HL-60/S4 treated with retinoic acid at 250 ng/mL for 4 days and 3 days (cell line): ENCODE measurements around the gene CDH4.

Experiments used
- in situ Hi-C: fragments of 300-500 bp; cut with MboI; formaldehyde crosslinking; loops from 2 replicates; pipeline ENCODE4 v1.7.0; 2022; ENCODE audit warnings: low sequenced_read_pairs

CDH4 gene

DNA sequence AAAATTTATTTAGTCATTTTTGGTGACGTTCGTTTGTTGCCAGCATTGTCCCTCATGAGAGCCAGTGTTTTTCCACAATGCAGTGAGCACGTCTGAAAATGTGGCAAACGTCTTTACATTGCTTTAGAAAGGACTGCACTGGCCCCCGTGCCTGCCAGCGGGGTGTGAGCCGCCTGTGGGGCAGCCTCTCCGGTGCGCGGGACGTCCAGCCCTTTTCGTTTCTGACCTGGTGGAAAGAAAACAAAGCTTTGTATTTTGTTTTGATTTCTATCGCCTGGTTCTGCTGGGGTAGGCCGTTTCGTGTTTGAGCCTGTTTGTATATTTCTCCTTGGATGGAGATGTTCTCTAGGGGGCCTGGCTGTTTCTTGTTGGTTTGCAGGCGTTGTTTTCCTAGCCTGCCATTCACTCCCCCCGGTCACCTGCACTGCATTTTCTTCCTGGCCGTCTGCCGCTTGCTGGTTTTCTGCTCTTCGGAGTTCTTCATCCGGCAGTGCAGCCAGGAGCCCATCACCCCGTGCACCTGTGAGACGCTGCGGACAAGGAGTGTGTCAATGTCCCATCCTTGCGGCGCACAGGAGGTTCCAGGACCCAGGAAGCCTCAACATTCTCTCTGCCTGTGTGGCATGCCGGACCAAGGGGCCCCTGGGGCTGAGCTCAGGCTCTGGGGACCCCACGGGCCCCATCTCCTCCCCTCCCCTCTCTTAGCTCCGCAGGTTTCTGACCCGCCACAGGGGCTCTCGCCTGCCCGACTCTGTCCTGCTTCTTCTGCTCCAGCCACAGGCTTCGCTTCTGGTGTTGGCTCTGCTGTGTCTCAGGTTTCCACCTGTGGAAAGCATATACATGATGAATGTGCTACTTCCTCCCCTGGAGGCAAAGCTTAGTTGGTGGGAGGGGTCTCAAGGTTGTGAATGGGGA is 100.5 kb downstream of the CDH4 start:
- in situ Hi-C loops: no loop called here

DNA sequence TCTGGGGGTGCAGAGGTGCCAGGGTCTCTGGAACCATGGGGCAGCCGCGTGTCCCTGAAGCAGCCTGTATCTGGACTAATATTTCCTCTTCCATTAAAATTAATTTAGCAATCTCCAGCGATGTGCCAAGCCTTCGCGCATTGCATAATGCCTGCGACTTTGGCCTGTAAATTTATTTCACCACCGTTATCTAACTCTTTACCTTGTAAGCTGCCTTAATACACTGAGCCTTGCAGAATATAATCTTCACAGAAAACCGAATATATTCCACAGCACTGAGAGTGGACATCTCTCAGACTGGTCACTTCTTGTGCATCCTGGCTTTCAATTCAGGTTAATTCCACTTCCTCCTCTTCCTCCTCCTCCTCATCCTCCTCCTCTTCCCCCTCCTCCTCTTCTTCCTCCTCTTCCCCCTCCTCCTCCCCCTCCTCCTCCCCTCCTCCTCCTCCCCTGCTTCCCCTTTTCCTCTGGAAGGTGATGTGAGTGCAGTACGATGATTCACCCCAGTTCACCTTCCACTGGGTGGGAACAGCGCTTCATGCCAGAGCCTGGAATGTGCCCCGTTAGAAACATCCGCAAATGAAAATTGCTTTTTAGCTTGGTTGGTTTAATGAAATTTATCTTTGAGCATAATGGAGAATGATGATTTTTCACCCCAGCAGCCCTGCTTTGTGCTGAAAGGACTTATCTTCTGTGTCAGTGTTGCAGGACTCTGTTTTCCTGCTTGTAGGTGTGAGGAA is 101.4 kb downstream of the CDH4 start:
- in situ Hi-C loops: no loop called here

DNA sequence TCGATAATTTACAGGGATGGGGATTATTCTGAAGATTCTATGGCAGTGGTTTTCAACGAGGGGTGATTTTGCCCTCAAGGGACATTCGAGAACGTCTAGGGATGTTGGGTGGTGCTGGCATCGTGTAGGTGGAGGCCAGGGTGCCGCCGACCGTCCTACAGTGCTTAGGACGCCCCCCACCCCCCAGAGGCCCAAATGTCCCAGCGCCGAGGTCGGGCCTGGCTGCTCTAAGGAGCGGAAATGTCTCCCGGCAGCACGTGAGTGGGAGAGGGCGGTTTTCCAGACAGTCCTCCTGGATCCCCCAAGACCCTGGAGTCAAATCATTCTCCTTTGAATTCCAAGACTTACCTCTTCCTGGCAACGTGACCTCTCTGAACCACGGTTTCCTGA is 101.9 kb downstream of the CDH4 start:
- in situ Hi-C loops: no loop called here

DNA sequence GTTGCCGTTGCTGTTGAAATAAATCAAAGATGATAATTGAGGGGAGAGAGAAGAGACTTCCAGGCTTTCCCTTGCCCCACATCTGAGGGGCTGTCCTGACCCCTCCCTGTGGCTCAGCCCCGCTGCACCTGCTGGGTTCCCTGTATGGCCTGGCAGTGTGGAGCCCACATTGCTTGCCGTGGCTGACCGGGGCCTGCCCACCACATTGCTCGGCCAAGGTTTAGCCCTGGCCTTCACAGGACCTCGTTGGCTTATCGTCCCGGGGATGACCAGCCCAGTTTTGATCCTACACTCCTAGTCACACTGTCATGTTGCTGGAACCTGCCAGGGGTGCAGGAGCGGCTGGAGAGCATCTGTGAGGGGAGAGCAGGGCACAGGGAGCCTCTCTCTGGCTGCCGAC is 102.4 kb downstream of the CDH4 start:
- in situ Hi-C loops: no loop called here

DNA sequence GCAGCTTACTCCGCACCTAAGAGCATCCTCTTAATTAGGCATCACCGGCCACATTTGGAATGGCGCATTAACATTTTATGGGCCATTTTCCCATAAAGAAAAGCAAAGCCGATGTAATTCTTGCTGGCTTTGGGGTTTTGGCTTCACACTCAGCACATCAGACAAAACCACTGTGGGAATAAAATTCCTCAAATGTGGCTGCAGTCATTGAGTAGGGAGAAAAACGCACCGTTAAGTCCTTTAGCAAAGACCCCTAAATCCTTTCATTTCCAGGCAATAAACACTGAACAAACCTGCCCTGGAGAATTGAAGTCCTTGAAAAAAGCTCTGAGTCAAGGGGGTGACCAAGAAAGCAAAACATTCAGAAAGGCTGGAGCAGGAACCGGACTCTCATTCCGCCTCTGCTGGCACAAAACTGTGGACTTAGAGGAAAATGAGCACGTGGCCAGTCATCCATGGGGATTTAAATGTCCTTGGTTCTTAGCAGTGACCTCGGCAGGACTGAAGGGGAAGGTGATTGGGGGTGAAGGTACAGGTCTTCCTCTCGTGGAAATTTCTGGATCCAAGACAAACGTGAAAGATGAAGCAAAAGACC is 102.9 kb downstream of the CDH4 start:
- in situ Hi-C loops: no loop called here

DNA sequence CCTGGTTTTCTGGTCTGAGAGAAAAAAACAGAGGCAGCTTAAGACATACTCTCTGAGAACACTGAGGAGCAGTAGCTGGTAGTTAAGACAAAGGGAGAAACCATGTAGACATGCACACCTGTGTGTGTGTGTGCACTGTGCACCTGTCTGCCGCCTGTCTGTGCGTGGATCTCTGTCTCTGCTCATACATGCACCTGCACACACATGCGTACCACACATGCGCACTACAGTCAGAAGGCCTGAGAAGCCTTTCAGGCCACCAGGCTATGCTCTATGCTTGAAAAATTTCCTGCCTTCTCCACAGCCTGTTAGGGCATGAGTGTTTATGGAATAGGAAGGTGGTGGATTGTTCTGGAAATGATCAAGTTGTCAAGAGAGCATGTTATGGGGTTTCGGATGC is 103.5 kb downstream of the CDH4 start:
- in situ Hi-C loops: no loop called here

DNA sequence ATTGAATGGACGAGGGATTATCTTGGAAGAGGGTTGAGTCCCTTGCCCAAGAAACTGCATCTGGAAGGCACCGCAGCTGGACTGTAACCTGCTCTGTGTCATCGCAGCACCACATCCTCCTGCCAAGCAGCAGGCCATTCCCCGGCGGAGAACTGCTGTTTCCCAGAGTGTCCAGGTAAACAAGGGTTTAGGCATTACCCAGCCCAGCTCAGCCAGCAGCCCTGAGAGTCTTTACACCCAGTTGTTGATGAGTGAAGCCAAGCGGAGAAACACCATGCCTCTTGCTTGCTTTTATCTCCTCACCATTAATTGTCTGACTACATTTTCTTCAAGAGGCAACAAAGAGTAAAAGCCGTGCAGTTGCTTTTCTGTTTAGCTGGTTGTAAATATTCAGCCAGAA is 104.1 kb downstream of the CDH4 start:
- in situ Hi-C loops: no loop called here

DNA sequence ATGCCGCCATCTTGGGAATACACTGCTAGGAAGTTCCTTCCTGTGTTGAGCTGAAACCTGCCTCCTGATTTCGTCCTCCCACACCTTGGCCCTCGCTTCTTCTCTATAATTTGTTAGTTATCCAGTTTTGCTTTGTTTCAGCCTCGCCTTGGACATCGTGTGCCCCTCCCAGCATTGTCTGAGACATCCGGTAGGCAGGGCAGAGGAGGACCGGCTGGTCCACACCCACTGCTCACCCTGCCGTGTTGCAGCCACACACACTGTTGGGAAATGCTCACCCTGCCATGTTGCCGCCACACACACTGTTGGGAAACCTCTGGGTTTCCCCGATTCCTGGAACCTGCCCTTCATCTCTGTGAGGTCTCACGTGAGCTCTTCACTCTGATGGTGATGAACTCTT is 105.1 kb downstream of the CDH4 start:
- in situ Hi-C loops: no loop called here

DNA sequence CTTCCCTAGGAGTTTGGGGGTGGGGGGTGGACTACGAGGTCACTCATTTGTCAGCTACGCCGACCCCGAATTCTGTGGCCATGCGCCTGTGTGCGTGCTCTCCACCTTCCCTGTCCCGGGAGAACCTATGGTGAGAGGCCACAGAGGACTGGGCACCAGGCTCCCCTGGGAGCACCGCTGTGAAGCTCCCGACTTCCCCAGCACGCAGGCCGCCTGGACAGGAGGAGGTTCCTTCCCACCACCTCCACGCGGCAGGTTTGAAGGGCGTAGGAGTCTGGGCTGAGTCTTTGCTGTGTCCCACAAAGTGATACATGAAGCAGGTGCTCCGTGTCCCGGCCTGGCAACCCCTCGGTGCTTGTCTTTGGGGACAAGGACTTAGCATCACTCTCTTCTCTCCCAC is 107.2 kb downstream of the CDH4 start:
- in situ Hi-C loops: no loop called here

DNA sequence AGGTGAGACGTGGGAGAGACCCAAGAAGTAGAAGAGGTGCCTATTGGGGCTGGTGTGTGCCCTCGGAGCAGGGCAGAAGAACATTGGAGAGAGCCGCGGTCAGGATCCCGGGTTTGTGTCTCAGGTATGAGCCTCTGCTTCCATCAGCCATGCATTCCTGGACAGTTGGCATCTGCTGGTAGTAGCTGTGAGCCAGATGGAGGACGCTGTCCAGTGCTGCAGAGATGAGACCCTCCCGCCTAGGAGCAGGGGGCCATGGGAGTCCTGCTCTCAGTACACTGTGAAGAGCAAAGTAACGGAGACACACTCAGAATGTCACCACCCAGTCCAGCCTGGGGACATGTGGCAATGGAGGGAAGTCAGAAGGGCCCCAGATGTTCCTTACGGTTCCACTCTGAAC is 108.2 kb downstream of the CDH4 start:
- in situ Hi-C loops: no loop called here

DNA sequence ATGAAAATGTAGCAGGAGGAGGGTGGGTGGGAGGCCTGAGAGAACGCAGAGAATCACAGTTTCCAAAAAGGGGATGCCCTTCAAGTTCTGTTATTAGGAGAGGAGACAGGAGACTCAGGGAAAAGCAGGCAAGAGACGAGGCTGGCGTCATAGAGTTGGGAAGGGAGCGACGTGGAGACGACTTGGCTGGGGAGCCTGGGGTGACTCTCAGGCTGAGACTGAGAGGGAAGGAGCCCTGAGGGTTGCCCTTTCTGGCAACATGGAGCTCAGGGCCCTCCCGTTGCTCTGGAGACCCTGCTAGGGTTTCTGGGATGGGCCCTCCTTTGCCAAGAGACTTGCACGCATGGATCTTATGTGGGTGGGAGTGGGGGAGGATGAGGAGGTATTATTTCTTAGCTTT is 108.9 kb downstream of the CDH4 start:
- in situ Hi-C loops: no loop called here

DNA sequence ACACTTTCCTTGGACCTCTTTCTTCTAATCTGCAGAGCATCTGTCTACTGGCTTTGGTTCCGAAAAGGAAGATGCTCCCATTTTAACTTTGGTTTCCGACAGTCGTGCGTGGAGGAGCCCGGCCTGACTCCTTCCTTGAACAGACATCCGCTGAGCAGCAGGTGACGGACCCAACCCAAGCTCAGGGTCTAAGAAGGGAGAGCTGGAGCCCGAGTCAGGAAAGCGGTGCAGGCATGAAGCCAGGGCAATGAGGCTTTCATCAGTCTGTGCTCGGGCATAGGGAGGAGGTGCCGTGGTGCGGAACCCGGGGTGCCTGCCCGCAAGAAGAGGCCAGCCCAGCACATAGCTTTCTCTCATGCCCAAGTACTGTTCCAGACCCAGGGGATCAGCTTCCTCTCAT is 109.4 kb downstream of the CDH4 start:
- in situ Hi-C loops: no loop called here

DNA sequence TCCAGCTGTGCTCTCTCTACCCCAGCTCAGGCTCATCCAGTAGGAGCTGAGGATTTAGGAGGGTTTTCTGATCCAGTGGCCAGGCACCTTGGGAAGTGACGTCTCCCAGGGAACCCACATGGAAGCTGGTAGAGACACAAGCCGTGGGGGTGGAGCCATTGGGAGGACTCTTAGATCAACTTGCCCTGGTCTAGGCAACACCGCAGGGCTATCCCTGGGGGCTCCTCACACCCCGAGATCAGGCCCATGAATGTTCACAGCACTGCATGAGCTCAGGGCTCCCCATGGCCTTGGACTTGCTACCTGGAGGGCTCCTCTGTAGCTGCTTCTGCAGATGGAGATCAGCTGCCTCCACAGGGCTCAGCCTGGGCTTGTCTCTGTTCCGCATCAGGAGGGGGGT is 112.1 kb downstream of the CDH4 start:
- in situ Hi-C loops: no loop called here

DNA sequence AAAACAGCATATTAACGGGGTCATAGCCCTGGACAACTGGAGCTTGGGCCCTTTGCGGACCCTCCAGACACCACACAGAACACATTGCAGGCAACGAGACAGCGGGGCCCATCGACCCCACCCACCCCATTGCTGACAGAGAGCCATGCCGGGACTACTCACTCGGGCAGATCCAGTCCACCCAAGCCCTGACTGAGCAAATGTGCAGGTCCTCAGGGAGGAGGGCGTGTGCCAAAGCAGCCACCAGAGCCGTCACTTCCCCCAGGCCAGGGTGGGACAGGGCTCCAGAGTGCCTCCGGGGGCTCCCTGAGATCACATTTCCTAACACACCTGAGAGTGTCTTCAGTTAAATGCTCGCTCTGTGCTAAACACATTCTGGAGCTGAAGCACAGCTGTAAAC is 114.9 kb downstream of the CDH4 start:
- in situ Hi-C loops: no loop called here

DNA sequence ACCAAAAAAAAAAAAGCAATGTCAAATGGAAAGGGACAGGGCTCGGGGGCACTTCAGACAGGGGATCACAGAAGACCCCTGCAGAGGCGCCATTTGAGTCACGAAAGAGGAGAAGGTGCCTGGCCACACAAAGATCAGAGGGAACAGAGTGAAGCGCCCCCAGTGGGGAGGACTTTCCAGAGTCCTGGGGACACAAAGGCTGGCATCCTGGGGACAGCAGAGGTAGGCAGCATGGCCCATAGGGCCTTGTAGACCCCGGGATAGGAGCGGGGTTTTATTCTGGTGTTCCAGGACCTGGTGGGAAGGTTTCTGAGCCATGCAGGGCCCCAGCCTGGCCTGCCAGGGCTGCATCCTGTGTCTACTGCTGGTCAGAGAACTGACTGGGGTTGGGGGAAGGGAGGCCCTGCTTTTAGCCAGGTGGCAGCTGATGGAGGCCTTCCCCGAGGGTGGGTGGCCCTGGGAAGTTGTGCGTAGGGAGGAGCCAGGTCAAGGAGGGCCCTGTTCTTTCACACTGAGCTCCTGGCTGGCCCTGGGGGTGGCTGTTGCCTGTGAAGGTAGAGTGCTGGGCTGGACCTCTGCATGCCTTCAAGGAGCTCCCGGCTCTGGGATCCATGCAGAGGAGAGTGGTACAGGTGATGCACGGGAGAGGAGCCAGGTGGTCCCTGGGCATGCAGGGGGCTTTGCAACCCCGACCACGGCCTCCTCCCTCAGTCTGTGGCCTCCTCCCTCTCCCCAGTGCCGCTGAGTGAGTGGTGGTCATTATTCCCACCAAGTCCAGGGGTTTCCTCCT is 117.9 kb downstream of the CDH4 start:
- in situ Hi-C loops: no loop called here

DNA sequence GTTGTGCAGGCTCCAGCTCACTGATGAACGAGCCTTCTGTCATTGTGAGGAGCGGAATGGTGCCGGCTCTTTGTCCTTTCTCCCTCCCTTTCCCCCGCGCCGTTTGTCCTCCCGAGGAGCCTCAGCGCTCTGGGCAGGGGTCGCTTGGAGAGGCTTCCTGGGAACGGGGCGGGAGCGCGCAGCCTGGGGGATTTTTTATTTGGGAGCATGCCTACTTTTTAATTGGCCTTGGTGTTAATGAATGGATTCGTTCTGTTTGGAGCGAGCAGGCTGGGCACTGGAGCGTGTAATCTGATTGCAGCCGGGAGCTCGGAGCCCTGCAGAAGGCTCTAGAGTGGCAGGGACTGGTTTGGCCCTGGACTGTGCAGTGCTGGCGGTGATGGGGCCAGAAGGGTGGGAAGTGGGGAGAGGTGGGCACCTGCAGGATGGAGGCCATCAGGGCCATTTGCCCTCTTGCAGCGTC is 118.8 kb downstream of the CDH4 start:
- in situ Hi-C loops: no loop called here

DNA sequence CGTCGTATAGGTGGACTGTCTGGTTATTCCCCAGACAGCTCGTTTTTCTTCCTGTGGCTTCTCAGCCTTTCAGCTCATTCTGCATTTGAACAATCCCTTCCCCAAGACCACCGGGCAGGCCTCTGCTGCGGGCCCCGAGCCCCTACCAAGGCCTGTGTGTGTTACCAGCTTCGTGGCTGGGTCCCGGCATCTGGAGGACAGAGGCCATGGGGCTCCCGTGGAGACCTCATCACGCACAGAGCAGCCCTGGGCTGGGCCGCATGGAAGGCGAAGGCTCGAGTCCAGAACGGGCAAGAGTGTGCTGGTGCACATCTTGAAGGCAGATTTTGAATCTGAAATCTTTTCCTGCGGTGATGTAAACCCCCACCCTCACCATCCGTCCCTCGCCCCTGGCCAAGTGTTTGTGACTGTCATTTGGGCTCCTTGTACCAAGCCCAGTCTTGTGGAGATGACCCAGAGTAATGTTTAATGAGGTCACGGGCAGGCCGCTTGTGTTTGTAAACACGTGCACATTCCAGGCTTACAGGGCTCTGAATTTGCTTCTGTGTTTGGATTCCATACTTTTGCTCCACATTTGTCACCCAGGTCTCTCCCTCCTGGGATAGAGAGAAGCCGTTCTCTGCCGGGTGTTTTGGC is 119.6 kb downstream of the CDH4 start:
- in situ Hi-C loops: no loop called here

DNA sequence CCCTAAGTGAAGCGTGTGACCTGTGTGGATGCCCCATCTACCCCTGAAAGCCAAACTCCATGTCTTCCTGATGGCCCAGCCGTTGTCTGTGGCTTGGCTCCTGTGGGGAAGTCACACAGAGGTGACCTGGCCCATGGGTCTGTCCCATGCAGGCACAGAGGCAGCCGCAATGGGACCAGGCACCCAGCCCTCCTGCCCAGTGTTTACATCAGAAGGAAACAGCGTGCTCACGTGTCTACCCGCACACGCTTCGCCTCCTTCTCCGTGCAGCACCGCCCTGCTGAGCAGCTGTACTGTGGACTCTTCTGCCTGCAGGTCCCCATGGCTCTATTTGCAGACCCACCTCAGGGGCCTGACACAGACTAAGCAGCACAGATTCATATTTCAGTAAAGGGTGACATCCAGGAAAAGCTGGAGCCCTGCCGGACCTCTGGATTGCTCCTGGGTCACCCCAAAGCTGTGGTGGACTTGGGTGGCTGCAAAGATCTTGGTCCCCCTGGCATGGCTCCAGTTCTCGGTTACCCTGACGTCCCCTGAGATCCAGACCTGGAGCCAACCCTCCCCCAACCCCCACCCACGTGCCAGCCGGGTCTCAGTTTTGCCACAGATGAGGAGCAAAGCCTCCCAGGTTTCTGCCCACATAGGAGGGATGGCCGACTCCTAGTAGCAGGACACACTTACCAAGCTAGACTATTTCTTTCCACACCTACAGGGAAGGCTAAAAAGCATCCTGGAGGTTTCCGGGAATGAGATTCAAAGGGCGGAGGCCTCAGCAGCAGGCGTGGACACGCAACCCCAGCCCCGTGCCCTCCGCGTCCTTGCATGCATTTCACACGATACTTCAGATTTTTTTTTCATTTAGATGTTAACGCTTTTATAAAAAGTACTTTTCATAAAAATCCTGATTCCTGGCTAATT is 120.3 kb downstream of the CDH4 start:
- in situ Hi-C loops: no loop called here

DNA sequence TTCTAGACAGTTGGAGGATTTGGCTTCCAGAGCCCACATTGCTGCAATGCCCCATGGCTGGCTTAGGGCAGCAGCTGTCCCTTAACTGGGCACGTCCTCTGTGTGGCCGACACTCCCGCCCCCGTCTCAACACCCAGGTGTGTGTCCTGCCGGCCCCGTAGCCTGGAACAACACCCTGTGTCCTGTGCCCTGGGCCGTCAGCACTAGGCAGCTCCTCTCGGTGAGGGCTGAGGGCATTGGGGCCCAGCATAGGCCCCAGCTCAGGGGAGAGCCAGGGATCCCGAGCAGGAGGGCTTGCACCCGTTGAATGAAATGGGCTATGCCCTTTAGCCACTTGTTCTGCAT is 121.0 kb downstream of the CDH4 start:
- in situ Hi-C loops: no loop called here
